CD4-positive, alpha-beta T cell treated with Interferon alpha-2 for 1 hour (primary cell): ENCODE data around the gene PLEKHG4B.
"Not testable (repeated sequence)": the region's sequence is repeated elsewhere in the genome, so short reads cannot be mapped to it uniquely, and the experiment has no call there.

Experiments
- DNase-seq, 2 donors: peaks; one replicate each; pipeline ENCODE4 v3.0.0-alpha.2; 2020 to 2022

Gene PLEKHG4B

DNA sequence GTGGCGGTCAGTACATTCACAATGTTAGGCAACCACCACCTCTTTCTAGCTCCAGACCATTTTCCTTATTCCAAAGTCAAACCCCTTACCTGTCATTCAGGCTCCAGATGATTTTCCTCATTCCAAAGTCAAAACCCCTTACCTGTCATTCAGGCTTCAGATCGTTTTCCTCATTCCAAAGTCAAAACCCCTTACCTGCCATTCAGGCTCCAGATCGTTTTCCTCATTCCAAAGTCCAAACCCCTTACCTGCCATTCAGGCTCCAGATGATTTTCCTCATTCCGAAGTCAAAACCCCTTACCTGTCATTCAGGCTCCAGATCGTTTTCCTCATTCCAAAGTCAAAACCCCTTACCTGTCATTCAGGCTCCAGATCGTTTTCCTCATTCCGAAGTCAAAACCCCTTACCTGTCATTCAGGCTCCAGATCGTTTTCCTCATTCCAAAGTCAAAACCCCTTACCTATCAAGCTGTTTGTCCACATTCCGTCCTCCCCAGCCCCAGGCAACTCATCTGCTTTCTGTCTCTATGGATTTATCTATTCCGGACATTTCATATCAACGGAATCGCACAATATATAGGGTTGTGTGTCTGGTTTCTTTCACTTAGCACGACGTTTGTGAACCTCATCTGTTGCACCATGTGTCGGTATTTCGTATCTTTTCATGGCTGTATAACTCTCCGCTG lies 5.2 kb downstream of the PLEKHG4B start:
- DNase-seq = no peak

DNA sequence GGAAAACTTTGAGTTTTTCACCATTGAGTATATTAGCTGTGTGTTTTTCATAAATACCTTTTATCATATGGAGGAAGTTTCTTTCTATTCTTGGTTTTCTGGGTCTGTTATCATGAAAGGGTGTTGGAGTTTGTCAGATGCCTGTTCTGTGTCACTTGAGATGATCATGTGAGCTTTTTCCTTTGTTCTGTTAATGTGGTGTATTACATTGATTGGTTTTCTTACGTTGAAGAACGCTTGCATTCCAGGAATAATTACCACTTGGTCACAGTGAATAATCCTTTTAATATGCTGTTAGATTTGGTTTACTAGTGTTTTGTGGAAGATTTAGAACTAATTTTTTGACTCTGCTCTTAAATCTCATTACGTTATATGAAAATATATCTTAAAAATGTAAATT lies 7.8 kb downstream of the PLEKHG4B start:
- no peak for DNase-seq

DNA sequence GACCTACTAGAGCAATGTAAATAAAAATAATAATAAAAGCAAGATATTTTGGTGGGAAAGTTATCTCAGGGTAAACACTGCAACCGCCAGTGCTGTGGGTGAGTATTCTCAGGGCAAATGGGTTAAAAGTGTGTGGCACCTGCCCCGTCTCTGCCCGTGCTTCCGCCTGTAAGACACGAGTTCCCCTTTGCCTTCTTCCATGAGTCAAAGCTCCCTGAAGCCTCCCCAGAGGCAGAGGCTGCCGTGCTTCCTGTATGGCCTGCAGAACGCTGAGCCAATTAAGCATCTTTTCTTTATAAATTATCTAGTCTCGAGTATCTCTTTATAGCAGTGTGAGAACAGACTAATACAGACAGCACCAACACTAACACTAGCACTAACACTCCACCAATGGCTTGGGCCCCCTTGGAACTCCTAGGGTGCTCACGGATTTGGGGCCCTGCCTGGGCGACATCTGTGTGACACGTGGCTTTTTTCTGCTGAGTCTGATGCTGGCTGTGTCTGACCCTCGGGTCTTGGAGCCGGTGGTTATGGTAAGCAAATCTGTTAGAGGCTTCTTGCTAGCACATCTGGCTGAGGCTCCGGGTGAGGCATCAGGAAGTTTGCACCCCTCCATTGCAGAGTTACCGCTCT lies 10.6 kb downstream of the PLEKHG4B start:
- no peak for DNase-seq

DNA sequence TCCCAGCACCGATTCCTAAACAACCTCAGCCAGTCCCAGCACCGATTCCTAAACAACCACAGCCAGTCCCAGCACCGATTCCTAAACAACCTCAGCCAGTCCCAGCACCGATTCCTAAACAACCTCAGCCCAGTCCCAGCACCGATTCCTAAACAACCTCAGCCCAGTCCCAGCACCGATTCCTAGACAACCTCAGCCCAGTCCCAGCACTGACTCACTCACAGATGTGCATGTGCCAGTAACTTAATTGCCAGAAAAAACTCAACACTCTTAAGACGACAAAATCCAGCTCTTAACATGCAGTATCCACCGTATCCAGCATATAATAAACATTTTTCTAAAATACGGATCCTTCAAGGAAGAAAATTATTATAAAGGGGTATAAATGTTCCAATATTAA lies 12.1 kb downstream of the PLEKHG4B start:
- not testable (repeated sequence) for DNase-seq

DNA sequence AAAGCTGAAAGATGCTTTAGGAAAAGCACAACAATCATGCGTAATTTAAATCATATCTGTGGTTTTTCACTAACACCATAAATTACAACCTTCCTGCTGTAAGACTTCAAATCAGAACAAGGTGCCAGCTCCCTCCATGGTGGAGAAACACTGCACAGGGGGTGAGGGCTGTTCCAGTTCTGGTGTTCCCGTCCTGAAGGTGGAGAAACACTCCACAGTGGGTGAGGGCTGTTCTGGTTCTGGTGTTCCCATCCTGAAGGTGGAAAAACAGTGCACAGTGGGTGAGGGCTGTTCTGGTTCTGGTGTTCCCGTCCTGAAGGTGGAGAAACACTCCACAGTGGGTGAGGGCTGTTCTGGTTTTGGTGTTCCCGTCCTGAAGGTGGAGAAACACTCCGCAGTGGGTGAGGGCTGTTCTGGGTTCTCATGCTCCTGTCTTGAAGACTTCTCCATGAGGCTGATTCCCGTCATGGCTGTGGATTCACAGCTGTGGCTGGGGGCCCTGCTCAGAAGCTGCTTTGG lies 12.9 kb downstream of the PLEKHG4B start:
- DNase-seq = no peak

DNA sequence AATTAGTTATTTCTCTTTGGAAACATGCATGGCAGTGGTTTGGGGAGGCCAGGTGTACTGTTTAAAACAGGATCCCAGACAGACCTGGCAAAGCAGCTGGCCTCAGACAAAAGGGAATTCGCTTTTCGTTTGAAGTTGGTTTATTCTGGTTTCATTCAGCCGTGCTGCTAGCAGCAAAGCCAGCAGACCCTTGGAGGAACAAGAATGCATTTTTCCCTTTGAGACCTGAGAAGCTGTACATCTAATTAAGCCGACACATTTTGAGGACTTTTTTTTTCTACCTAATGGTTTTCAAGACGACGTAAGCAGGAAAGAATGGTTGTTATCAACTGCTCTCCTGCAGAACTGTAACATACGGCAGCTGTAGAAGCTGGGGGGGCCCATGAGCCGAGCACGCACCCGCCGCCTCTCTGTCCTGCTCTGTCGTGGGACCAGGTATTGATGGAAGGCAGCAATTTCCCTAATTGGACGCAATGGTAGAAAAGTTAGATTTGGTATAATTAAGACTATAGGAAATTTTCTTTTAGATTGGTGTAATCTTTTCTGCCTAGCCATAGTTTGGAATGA lies 13.6 kb downstream of the PLEKHG4B start:
- no peak for DNase-seq

DNA sequence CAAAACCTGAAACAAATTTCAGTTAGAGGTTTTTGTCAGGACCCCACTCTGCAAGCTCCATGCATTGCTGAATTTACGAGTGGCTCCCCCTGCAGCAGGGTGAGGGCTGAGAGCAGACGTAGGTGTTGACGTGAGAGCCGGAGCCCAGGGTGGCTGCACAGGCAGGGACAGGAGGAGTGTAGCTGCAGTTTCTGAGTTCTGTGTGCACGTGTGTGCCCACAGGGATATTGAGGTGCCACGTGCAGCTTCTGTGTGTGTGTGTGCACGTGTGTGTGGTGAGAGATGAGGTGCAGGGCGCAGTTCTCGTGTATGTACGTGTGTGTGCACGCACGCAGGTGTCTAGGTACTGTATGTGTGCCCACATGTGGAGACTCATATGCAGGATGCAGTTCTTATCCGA lies 14.6 kb downstream of the PLEKHG4B start:
- DNase-seq = no peak

DNA sequence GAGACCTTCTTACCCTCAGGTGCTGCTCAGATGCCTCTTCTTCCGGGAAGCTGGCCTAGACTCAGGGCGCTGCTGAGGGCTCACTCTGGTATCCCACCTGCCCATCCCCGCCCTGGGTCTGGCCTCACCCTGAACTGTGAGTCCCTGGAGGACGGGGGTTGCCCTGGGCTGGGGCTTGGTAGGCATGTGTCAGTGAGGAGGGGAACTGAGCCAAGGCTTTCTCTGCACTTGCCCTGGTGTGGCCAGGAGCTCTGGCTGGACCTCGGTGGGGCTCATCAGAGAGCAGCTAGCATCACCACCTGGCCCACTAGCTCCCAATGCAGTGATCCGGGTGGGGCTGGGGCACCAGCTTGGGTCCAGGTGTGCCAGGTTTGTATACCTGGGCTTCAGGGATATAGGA lies 15.6 kb downstream of the PLEKHG4B start:
- DNase-seq = no peak

DNA sequence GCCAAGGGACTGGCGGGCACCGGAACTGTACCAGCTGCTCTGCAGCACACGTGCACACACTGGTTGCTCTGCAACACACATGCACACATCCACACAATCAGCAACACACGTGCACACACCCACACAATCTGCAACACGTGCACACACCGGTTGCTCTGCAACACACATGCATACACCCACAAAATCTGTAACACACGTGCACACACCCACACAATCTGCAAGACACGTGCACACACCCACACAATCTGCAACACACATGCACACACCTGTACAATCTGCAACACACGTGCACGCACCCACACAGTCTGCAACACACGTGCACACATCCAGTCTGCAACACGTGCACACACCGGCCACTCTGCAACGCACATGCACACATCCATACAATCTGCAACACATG lies 17.9 kb downstream of the PLEKHG4B start:
- no peak for DNase-seq

DNA sequence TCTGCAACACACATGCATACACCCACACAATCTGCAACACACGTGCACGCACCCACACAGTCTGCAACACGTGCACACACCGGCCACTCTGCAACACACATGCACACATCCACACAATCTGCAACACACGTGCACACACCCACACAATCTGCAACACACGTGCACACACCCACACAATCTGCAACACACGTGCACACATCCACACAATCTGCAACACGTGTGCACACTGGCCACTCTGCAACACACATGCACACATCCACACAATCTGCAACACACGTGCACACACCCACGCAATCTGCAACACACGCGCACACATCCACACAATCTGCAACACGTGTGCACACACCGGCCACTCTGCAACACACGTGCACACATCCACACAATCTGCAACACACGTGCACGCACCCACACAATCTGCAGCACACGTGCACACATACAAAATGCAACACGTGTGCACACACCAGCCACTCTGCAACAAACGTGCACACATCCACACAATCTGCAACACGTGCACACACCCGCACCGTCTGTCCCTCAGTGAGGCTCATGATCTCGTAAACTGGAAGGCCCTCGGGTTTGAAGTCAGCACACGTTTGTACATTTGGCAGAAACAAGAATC lies 18.4 kb downstream of the PLEKHG4B start:
- no peak for DNase-seq

DNA sequence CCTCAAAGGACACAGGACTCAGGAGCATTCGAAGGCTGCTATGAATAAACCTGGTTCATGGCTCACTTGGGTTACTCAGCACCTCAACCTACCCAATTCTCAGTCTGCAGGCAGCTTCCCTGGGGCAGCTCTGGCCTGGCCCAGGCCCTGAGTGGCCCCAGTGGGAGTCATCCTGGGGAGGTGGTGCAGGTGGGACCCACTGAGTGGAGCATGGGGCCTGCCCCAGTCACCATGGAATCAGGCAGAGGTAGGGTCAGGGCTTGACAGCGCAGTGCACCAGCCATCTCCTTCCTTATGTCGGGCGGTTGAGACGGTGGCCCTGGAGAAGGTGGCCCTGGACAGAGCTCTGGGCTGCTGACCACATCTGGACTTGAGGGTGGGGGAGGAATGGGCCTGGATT lies 19.2 kb downstream of the PLEKHG4B start:
- DNase-seq = no peak

DNA sequence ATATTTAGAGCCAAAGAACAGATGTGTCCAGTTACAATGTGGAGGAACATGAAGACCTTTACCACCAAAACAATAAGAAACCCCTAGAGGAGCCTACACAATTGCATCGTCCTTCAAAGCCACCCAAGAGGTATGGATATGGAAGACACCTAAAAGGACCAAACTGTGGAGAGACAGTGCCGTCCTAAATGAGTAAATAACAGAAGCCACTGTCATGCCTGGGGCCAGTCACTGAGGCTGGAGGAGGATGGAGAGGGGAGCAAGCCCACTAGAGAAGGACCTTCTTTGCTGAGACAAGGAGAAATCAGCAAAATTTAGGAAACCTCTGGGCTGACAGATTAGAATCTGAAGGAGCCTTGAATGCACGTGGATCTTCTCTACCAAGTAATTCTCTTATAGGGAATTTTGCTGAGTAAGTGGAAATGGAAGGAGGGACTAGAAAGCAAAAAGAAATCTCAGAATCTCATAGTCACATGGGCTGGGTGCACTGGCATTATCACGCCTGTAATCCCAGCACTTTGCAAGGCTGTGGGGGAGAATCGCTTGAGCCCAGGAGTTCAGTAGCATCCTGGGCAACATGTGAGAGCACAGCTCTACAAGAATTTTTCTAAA lies 27.6 kb downstream of the PLEKHG4B start:
- DNase-seq = no peak

DNA sequence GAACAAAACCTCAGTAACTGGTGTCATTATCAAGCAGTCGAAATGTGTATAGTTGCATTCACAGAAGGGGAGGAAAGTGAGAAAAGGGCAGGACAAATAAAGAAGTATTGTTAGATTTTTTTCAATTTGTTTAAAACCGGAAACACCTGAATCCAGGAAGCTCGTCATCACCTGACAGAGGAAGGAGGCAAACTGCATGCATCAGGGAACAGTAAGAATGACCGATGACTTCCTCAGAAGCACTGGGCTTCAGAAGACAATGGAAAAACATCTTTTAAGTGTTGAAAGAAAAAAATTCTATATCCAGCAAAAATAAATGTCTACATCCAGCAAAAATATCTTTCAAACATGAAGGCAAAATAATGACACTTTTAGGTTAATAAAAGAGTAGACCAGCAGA lies 29.5 kb downstream of the PLEKHG4B start:
- no peak for DNase-seq

DNA sequence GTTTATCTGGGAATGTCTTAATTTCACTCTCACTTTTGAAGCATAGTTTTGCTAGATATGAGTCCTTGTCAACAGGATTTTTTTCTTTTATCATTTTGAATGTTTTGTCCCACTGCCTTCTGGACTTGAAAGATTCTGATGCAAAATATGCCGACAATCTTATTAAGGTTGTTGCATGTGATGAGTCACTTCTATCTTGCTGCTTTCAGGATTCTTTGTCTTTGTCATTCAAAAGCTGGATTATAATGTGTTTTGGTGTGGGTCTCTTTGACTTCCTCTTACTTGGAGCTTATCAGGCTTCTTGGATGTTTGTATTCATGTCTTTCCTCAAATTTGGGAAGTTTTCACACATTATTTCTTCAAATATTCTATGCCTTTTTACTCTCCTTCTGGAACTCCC lies 33.8 kb downstream of the PLEKHG4B start:
- DNase-seq = no peak

DNA sequence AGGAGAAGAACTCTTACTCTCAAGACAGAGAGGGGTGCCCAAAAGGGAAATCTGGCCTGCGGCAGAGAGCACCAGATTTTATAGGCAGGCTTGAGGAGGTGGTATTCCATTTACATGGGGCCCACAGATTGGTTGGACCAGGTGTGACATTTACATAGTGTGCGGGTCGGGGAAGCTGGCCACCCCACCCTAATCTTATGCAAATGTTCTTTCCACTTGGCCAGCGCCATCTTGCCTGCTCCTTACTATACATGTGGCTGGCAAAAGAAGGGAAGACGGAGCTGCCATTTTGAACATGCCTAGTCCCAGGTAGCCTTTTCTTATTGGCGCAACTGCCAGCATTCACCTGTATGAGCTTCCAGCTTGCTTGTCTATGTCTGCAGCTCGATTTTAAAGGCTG lies 34.8 kb downstream of the PLEKHG4B start:
- no peak for DNase-seq

DNA sequence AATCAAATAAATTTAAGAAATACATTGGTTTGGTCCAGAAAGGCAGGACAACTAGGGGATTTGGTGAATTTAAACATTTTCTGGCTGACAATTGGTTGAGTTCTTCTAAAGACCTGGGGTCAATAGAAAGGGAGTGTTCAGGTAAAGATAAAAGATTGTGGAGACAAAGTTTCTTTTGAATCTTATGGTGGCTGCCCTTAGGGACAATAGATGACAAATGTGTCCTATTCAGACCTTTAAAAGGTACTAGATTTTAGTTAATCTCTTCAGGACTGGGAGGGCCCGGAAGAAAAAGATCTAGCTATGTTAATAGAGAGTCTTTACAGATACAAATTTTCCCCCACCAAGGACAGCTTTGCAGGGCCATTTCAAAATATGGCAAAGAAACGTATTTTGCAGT lies 35.9 kb downstream of the PLEKHG4B start:
- no peak for DNase-seq

DNA sequence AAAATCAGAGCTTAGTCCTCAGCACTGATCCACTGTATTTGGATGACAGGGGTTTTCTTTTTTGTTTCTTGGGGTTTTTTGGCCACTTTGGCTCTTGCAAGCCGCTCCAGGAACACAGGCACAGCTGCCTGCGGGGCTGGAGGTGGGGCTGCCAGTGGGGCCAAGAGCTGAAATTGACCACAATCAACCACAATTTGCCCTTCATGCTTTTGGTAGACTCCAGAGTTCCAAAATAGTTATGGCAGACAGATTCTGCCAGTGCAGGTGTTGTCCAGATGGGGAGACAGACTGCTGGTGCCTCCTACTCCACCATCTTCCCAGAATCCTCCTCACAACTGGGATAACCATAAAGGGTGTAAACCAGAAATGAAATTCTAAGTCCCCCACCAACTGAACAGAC lies 36.5 kb downstream of the PLEKHG4B start:
- no peak for DNase-seq

DNA sequence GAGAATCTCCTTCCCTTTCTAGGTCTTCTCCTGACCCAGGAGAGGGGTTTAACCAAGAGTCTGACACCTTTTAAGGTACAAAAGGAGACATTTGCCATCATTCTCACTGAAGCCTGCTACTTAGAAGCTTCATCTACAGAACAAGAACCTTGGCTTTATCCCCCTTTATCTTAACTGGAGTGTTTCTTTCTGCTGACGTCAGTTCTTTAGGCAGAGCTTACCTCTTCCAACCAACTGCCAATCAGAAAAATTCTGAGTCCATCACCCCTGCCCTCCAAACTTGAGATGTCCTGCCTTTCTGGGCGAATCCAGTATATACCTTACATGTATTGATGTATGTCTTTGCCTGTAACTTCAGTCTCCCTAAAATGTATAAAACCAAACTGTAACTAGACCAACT lies 37.2 kb downstream of the PLEKHG4B start:
- DNase-seq = no peak

DNA sequence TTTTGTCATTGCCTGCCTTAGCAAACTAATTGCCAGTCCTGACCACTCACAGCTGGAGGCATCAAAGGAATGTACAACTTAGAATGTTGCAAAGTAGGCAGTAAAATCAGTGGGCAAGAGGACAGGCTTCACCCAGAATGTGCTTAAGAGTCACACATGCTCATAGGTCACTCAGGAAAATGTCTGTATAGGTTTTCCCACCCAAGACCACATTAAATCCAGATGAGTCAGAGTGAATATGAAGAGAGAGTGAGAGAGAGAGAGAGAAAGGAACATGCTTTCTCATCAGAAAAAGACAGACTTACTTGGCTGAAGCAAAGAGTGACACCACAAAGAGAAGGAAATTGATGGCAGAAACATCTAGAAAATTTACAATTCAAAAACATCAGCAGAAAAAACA lies 37.9 kb downstream of the PLEKHG4B start:
- no peak for DNase-seq

DNA sequence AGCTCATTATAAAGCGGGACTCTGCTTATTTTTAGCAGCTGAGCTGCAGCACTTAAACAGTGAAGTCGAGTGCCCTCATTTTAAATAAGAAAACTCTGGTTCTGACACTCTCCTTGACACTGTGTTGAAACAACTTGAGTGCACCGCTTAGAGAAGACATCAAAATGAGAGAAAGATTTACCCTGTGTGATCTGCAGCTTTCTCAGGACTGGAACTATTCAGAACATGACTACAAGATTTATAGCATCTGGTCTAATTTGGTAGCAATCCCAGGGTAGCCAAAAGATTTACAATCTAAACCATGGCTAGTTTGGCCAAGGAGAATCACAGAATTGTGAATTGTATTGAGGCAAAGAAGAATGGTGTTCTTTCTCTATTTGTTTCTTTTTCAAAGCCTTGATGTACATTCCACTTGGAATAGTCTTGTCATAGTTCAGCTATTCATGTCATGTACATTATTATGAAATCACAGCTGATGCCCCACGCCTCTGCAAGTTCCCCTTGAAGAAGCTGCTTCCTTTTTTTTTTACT lies 38.7 kb downstream of the PLEKHG4B start:
- DNase-seq = no peak

DNA sequence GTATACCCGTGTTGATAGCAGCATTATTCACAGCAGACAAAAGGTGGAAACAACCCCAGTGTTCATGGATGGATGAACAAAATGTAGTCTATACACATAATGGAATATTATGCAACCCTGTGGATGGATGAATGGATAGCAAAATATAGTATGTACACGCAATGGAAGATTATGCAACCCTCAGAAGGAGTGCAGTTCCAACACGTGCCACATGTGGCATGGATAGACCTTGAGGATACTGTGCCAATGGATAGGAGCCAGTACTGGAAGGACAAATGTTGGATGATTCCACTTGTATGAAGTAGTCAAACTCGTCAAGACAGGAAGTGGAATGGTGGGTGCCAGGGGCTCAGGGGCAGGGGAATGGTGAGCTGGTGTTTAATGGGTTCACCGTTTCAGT lies 44.9 kb downstream of the PLEKHG4B start:
- no peak for DNase-seq

DNA sequence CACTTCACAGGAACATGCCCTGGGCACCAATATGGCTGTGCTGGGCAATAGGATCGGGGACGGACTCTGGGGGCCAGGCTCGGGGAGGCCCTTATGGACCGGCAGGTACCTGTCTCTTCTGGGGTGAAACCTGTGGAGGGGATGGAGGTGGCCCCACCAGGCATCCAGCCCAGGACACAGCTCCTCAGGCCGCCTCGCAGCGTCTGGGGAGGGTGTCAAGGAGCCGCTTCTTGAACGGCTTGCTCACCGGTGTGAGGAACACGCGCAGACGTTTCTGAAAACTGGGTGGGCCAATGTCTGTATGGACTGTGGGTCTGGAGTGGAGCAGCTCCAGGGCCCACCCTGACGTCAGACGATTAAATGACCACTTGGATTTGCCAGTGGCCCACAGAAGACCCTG lies 45.8 kb downstream of the PLEKHG4B start:
- no peak for DNase-seq

DNA sequence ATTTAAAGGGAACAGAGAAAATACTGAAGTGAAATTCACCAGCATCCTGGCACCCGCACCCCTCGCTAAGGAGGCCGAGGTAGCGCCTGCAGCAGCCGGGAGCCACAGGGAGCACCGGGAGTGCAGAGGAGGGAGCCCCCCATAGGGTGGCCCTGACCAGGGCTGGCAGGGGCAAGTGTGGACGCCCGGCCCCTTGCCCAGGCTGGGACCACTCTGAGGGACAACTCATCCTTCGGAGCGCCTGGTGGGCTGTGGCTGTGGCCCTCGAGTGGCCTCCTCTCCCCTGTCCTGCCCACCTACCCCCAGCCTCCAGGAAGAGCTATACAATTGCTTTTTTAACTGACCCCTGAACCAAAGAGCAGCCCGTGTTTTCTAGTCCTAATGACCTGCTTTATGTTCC lies 47.0 kb downstream of the PLEKHG4B start:
- DNase-seq = no peak
